Measurements from ENCODE around the gene AP1AR.
A peak's percentile ranks its signal among the peaks of the same experiment; 100 is the strongest.
"Not testable (repeated sequence)": the region's sequence is repeated elsewhere in the genome, so short reads cannot be mapped to it uniquely, and the experiment has no call there.

The AP1AR gene

GRCh38 chr4:112281895-112282398 lies 50.4 kb downstream of the AP1AR start:
- not testable (repeated sequence) for H2BK120ac ChIP-seq (ENCODE audit: low read depth, low read length); H3K18ac ChIP-seq (ENCODE audit: low read length); H3K27ac ChIP-seq (ENCODE audit: low read depth, low read length); H3K4me2 ChIP-seq (ENCODE audit: low read length); H3K79me2 ChIP-seq (ENCODE audit: control insufficient read depth, insufficient read depth, low read length); DNase-seq; H4K5ac ChIP-seq (ENCODE audit: low read length); H3K4me1 ChIP-seq (ENCODE audit: control insufficient read depth, low read depth, low read length); H3K27me3 ChIP-seq (ENCODE audit: insufficient read depth, low read length, poor library complexity); H3K23ac ChIP-seq (ENCODE audit: low read length); H3K36me3 ChIP-seq (ENCODE audit: control insufficient read depth, insufficient read depth, low read length); H3K4me3 ChIP-seq (ENCODE audit: low read length); H4K8ac ChIP-seq (ENCODE audit: low read depth, low read length); H3K56ac ChIP-seq (ENCODE audit: low read length); H3K9ac ChIP-seq (ENCODE audit: low read length); H2BK15ac ChIP-seq (replicated peaks; ENCODE audit: low read depth); H2AK5ac ChIP-seq (ENCODE audit: low read length); H2BK5ac ChIP-seq (ENCODE audit: low read length); H3K79me1 ChIP-seq (ENCODE audit: low read length); H3K4ac ChIP-seq (ENCODE audit: low read depth, low read length)
- no CpG with 5 or more reads among the region's 2 CpGs for WGBS (ENCODE audit: extremely low coverage, insufficient coverage, low lambda C conversion rate)

DNA sequence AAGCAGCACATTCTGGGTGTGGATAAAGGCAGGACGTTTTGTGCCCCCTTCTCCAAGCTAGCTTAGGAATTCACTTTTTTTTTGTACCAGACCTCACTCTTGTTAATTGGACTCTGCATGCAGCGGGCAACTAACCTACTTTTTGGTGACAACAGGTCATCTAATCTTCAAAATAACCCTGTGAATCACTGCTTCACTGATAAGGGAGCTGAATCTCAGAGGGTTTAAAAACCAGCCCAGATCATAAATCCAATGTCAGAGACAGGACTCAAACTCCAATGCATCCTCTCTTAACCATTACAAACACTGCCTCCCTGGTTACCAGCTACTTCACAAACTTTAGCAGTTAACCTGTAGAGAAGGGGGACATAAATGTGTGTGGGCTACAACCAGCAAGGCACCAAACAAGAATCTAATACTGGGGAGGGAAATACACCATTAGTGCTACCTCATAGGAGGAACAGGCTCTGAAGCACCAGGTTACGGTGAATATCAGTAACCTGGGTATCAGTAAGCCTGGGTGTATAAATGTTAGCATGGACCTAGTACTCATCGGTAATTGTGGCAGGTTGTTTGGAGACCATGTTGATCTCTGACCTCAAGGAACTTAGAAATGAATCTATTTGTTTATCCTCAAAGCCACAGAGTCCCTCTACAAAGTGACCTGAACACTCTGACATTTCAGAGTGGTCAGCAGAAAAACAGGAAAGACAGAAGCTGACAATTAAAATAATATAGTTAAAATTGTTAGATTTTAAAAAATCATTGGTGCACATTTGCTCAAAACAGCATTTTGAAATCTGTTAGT lies 51.5 kb downstream of the AP1AR start:
- H3K79me2 ChIP-seq (ENCODE audit: control insufficient read depth, insufficient read depth, low read length), result no peaks in the 10 kb centered on the region
- no peak overlapping the region for H2BK5ac ChIP-seq (ENCODE audit: low read length)
- no peak overlapping the region for H3K4me3 ChIP-seq (ENCODE audit: low read length)
- no peak overlapping the region for H3K18ac ChIP-seq (ENCODE audit: low read length)
- no peak overlapping the region for H3K9ac ChIP-seq (ENCODE audit: low read length)
- no CpG with 5 or more reads among the region's 4 CpGs for WGBS (ENCODE audit: extremely low coverage, insufficient coverage, low lambda C conversion rate)
- H2AK5ac ChIP-seq (ENCODE audit: low read length), result no peak overlapping the region
- no peak overlapping the region for H3K27ac ChIP-seq (ENCODE audit: low read depth, low read length)
- no peak overlapping the region for H3K23ac ChIP-seq (ENCODE audit: low read length)
- no peaks in the 10 kb centered on the region for H3K36me3 ChIP-seq (ENCODE audit: control insufficient read depth, insufficient read depth, low read length)
- no peak overlapping the region for H2BK15ac ChIP-seq (replicated peaks; ENCODE audit: low read depth)
- H4K8ac ChIP-seq (ENCODE audit: low read depth, low read length), result no peak overlapping the region
- no peaks in the 10 kb centered on the region for H3K4me1 ChIP-seq (ENCODE audit: control insufficient read depth, low read depth, low read length)
- H3K56ac ChIP-seq (ENCODE audit: low read length), result no peak overlapping the region
- H3K79me1 ChIP-seq (ENCODE audit: low read length), result no peaks in the 10 kb centered on the region
- no peak overlapping the region for H3K4me2 ChIP-seq (ENCODE audit: low read length)
- H2BK120ac ChIP-seq (ENCODE audit: low read depth, low read length), result no peak overlapping the region
- H3K27me3 ChIP-seq (ENCODE audit: insufficient read depth, low read length, poor library complexity), result no peaks in the 10 kb centered on the region
- no peak overlapping the region for H3K4ac ChIP-seq (ENCODE audit: low read depth, low read length)
- DNase-seq, result no peak
- no peak overlapping the region for H4K5ac ChIP-seq (ENCODE audit: low read length)

GRCh38 chr4:112284166-112284565 lies 52.6 kb downstream of the AP1AR start:
- Histone ChIP-seq H3K18ac (ENCODE audit: low read length) (no peak overlapping the region), H2BK120ac (ENCODE audit: low read depth, low read length) (no peak overlapping the region), H3K4me2 (ENCODE audit: low read length) (no peak overlapping the region), H3K27me3 (ENCODE audit: insufficient read depth, low read length, poor library complexity) (no peaks in the 10 kb centered on the region), H3K4ac (ENCODE audit: low read depth, low read length) (no peak overlapping the region), H3K27ac (ENCODE audit: low read depth, low read length) (no peak overlapping the region), H3K79me2 (ENCODE audit: control insufficient read depth, insufficient read depth, low read length) (no peaks in the 10 kb centered on the region), H3K79me1 (ENCODE audit: low read length) (no peaks in the 10 kb centered on the region), H3K4me3 (ENCODE audit: low read length) (no peak overlapping the region), H3K56ac (ENCODE audit: low read length) (no peak overlapping the region), H3K4me1 (ENCODE audit: control insufficient read depth, low read depth, low read length) (no peaks in the 10 kb centered on the region), H3K23ac (ENCODE audit: low read length) (no peak overlapping the region), H2BK5ac (ENCODE audit: low read length) (no peak overlapping the region), H2BK15ac (replicated peaks; ENCODE audit: low read depth) (no peak overlapping the region), H2AK5ac (ENCODE audit: low read length) (no peak overlapping the region), H4K5ac (ENCODE audit: low read length) (no peak overlapping the region), H3K36me3 (ENCODE audit: control insufficient read depth, insufficient read depth, low read length) (no peaks in the 10 kb centered on the region), H3K9ac (ENCODE audit: low read length) (no peak overlapping the region), H4K8ac (ENCODE audit: low read depth, low read length) (no peak overlapping the region)
- no peak for DNase-seq
- WGBS (ENCODE audit: extremely low coverage, insufficient coverage, low lambda C conversion rate), result no CpG with 5 or more reads among the region's 6 CpGs

DNA sequence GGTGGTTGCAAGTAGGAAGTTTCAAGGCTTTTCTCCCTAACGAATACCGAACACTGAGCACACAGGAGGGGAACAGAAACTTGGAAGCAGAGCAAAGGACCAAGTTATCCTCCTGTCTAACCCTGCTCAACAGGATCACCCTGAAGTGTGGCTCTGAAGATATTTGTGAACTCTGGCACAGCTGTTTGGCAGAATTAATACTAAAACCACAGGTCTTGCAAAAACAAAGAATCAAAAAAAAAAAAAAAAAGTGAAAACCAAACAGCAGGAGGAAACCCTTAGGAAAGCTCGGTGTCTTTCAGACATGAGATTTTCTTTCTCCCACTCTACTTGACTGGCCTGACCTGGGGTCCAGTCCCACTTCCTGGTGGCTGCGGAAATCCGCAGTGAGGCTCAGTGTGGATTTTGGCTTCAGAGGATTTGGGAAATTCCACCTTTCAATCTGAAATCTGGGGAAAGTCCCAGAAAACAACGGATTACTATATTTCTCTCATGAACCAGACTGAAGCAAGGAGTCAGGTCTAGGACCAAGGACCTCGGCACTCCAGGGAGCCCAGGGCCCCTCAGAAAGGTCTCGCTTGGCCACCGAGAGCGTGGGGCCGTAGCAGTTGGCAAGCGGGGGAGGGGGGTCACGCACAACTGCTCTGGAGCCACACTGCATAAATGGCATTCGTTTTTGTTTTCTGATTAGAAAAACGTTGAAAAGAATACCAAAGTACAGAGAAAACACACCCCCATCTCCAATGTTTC lies 53.2 kb downstream of the AP1AR start:
- peak overlapping the region; percentile 45 for H3K18ac ChIP-seq (ENCODE audit: low read length)
- H3K4me3 ChIP-seq (ENCODE audit: low read length), result peak overlapping the region; percentile 53
- H2BK15ac ChIP-seq (replicated peaks; ENCODE audit: low read depth), result peak overlapping the region; percentile 46
- no peaks in the 10 kb centered on the region for H3K79me1 ChIP-seq (ENCODE audit: low read length)
- WGBS (ENCODE audit: extremely low coverage, insufficient coverage, low lambda C conversion rate), result no CpG with 5 or more reads among the region's 15 CpGs
- no peaks in the 10 kb centered on the region for H3K79me2 ChIP-seq (ENCODE audit: control insufficient read depth, insufficient read depth, low read length)
- H3K23ac ChIP-seq (ENCODE audit: low read length), result no peak overlapping the region
- H3K9ac ChIP-seq (ENCODE audit: low read length), result peak overlapping the region; percentile 80
- peak overlapping the region; percentile 81 for H3K56ac ChIP-seq (ENCODE audit: low read length)
- H3K27ac ChIP-seq (ENCODE audit: low read depth, low read length), result no peak overlapping the region
- H4K8ac ChIP-seq (ENCODE audit: low read depth, low read length), result peak overlapping the region; percentile 77
- H3K4ac ChIP-seq (ENCODE audit: low read depth, low read length), result no peak overlapping the region
- no peak overlapping the region for H4K5ac ChIP-seq (ENCODE audit: low read length)
- H3K36me3 ChIP-seq (ENCODE audit: control insufficient read depth, insufficient read depth, low read length), result no peaks in the 10 kb centered on the region
- no peak for DNase-seq
- no peak overlapping the region for H2AK5ac ChIP-seq (ENCODE audit: low read length)
- no peak overlapping the region for H2BK120ac ChIP-seq (ENCODE audit: low read depth, low read length)
- H3K27me3 ChIP-seq (ENCODE audit: insufficient read depth, low read length, poor library complexity), result no peaks in the 10 kb centered on the region
- H3K4me2 ChIP-seq (ENCODE audit: low read length), result peak overlapping the region; percentile 63
- no peak overlapping the region for H2BK5ac ChIP-seq (ENCODE audit: low read length)
- no peaks in the 10 kb centered on the region for H3K4me1 ChIP-seq (ENCODE audit: control insufficient read depth, low read depth, low read length)

DNA sequence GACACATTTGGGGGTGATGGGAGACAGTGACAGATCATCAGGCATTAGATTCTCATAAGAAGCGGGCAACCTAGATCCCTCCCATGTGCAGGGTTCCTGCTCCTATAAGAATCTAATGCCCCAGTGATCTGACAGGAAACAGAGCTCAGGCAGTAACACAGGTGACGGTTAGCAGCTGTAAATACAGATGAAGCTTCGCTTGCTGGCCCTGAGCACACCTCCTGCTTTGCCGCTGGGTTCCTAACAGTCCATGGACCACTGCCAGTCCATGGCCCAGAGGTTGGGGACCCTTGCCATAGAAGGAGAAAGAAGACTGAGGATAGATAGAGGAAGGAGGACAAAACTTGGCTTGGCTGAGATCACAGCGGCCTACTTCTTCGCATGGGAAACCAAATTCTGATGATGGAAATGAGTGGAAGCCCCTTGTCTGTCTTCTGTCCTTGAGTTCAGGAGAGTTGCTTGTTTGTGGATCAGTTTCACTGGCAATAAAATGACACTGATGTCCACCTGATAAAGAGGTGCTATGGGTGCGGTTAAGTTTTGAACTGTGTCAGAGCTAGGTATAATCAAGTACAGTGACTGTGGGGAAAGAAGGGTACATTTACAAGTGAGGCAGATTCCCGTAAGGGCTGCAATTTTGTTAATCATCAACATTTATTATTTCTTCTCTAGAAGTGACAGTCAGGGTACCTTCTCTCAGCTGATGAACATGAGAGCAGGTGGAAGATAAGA lies 55.8 kb downstream of the AP1AR start:
- Histone ChIP-seq H2BK5ac (ENCODE audit: low read length) (no peak overlapping the region), H3K18ac (ENCODE audit: low read length) (no peak overlapping the region), H4K5ac (ENCODE audit: low read length) (no peak overlapping the region), H2AK5ac (ENCODE audit: low read length) (no peak overlapping the region), H3K4me3 (ENCODE audit: low read length) (no peak overlapping the region), H3K56ac (ENCODE audit: low read length) (no peak overlapping the region), H2BK15ac (replicated peaks; ENCODE audit: low read depth) (no peak overlapping the region), H3K27me3 (ENCODE audit: insufficient read depth, low read length, poor library complexity) (no peaks in the 10 kb centered on the region), H3K4ac (ENCODE audit: low read depth, low read length) (no peak overlapping the region), H2BK120ac (ENCODE audit: low read depth, low read length) (no peak overlapping the region), H3K9ac (ENCODE audit: low read length) (no peak overlapping the region), H3K27ac (ENCODE audit: low read depth, low read length) (no peak overlapping the region), H3K79me1 (ENCODE audit: low read length) (no peaks in the 10 kb centered on the region), H3K4me2 (ENCODE audit: low read length) (no peak overlapping the region), H3K23ac (ENCODE audit: low read length) (no peak overlapping the region), H3K4me1 (ENCODE audit: control insufficient read depth, low read depth, low read length) (no peaks in the 10 kb centered on the region), H4K8ac (ENCODE audit: low read depth, low read length) (no peak overlapping the region), H3K36me3 (ENCODE audit: control insufficient read depth, insufficient read depth, low read length) (no peaks in the 10 kb centered on the region), H3K79me2 (ENCODE audit: control insufficient read depth, insufficient read depth, low read length) (no peaks in the 10 kb centered on the region)
- no peak for DNase-seq
- WGBS (ENCODE audit: extremely low coverage, insufficient coverage, low lambda C conversion rate), result no CpG with 5 or more reads among the region's 8 CpGs
